DMS53 (cell line): ENCODE measurements around the gene KCNC1.

Source experiments
- DNase-seq: peaks from one replicate; lab custom pipeline; 2025; lab: John Stamatoyannopoulos, UW

KCNC1 gene

GRCh38 chr11:17734418-17734911 is at the start of gene KCNC1:
TSS of gene KCNC1 (plus strand) at chr11:17734781. CDS start at chr11:17736003, 1,222 bp downstream.
- DNase-seq, result peak; percentile 88

- no peak for DNase-seq
Measured at GRCh38 chr11:17686231-17686980, 48.2 kb upstream of the KCNC1 start.

- DNase-seq, result no peak
Measured at GRCh38 chr11:17687946-17688670, 46.5 kb upstream of the KCNC1 start.

DNA sequence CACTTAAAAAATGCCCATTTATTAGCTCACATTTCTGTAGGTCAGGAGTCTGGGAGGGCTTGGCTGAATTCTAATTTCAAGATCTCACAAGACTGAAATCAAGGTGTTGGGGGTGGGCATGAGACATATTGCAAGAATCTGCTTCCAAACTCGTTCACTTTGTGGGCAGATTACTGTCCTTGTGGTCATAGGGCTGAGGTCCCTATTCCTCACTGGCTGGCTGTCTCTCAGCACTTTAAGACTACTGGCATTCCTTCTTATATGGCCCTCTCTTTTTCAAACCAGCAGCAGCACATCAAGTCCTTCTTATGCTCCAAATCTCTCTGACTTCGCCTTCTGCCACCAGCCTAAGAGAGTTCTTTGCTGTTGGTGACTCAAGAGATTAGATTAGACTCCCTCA is 43.0 kb upstream of the KCNC1 start:
- DNase-seq, result no peak

GRCh38 chr11:17691976-17692375 is 42.6 kb upstream of the KCNC1 start:
- DNase-seq, result no peak

- no peak for DNase-seq
Measured at GRCh38 chr11:17692931-17693330, 41.6 kb upstream of the KCNC1 start.

- DNase-seq, result no peak
Measured at GRCh38 chr11:17693531-17693930, 41.0 kb upstream of the KCNC1 start.

DNA sequence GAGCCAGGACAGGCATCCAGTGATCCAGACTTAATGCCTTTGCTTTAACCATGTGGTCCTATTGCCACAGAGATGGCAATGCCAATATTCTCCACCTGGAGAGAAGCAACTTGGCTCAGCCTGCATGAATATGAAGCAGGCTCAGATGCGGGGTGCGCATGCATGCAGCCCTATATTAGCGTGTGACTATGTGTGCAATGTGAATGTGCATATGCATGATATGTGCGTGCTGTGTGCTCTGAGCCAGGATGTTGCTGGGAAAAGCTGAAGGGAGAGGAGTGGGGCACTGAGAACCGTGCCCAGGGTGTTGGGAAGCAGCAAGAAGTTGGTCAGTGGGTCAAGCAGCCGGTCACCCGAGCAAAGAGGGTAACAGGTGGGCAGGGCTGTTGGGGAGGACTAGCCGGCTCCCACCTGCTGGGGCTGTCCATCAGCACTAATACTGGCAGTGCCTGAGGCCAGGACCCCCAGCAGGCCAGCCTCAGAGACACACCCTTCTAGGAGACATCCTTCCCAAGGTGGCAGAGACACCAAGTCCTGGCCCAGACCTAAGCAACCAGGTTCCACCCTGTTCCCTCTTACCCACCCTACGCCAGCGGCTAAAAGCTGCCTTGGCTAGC is 40.0 kb upstream of the KCNC1 start:
- no peak for DNase-seq

- peak; percentile 53 for DNase-seq
Measured at GRCh38 chr11:17695454-17696441, 38.8 kb upstream of the KCNC1 start.

- no peak for DNase-seq
Measured at GRCh38 chr11:17696741-17697140, 37.8 kb upstream of the KCNC1 start.

DNA sequence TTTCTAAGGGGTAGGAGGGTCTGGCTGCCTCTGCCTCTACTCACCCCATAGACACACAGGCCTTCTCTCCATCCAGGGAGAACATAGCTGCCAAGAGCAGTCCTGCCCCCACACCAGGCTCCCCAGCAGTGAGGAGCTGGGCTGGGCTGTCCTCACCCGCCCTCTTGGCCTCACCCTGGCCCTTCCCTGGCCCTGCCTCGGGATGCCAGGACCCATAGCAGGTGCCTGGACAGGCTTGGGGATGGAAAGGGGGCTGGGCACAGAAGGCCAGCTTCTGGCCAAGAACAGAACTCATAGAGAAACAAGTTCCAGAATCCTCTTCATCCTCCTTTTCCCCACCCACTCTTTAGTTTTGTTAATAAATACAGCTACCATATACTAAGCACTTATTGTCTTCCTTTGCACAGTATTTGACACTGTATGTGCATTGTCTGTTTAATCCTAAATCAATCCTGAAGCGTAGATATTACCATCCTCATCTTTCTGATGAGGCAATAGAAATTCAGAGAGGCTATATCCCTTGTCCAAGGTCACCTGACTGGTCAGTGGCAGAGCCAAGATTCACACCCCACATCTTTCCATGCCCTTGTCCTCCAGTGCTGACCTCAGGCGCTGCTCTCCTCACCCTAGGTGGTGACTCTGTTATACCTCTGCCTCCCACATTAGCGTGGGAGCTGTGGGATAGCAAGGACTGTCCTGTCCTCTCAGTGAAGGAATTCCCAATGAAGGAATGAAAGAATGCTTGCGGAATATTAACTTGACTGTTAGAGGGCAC is 37.2 kb upstream of the KCNC1 start:
- DNase-seq, result no peak

- peak; percentile 36 for DNase-seq
Measured at GRCh38 chr11:17699147-17700114, 35.1 kb upstream of the KCNC1 start.

DNA sequence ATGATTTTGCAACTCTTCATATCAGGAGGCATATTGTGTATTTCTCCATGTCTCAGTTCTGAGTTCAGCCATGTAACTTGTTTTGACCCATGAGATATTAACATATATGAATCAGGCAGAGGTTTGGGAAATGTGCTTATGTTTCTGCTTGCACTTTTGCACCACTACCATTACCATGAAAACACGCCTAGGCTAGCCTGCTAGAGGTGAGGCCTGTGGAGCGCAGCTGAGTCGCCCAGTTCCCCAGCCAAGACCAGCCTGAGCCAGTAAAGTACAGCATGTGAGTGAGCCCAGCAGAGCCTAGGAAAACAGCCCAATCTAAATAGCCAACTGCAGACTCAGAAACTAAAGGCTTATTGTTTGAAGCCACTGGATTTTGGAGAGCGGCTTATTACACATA is 33.6 kb upstream of the KCNC1 start:
- DNase-seq, result no peak

DNA sequence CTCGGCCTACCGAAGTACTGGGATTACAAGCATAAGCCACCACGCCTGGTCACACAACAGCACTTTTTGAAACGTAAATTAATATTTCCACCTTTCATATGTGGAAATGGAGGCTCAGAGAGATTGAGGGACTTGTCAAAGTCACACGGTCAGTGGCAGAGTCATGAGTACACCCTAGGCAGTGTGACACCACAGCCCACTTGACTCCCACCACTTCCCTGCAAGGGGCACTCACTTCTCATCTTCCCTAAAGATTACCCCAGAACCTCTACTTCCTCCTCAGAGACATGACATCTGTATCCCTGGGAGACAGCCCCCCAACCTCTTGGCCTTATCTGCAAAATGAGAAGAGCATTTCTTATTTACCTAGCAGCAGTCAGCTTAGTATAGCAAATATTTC is 31.7 kb upstream of the KCNC1 start:
- DNase-seq, result no peak

DNA sequence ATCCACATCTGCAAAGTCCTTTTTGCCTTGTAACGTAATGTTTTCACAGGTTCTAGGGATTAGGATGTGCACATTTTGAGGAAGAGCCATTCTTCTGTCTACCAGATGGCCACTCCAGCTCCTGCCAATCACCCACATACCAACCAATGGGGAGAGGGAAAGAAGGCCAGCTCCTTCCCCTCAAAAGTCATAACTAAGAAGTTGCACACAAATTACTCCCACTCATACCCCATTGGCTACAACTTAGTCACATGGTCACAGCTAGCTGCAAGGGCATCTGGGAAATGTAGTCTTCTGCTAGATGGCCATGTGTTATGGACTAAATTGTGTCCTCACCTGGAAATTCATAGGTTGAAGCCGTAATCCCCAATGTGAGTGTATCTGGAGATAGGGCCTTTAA is 30.6 kb upstream of the KCNC1 start:
- peak; percentile 34 for DNase-seq

- DNase-seq, result no peak
Measured at GRCh38 chr11:17707830-17708229, 26.8 kb upstream of the KCNC1 start.

DNA sequence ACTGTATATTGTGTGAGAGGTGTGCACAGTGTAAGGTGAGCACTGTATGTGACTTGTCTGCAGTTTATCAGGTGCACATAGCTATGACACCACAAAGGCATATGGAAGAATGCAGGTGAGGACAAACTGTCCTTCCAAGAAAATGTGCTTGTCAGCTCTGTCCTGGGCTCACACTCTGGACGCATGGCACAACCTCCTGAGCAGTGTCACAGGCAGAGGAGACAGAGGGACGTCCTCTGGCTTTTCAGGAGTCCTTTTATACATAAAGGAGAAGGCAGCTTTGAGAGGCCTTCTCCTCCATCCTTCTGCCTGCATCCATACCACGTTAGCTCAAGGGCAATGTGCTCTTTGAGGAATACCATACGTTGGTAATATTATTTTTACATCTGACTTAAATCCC is 22.7 kb upstream of the KCNC1 start:
- DNase-seq, result no peak

DNA sequence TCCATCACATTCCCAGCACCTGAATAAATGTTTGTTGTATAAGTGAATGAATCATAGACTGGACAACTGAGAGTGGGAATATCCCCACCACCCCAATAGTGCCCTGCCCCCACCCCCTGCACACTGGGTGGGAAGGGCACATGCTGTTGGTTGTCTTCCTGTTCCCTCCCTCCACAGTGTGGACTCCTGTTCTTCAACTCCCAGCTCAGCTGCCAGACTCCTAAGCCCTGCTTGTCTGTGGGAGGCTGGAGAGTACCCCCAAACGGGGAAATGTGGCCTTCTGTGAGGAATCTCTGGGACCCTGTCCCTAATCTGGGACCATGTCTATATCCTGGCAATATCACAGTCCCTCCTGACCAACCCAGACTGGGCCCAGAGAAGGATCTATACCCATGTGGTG is 20.7 kb upstream of the KCNC1 start:
- no peak for DNase-seq

GRCh38 chr11:17714356-17714854 is 20.2 kb upstream of the KCNC1 start:
- DNase-seq, result no peak

GRCh38 chr11:17714870-17715269 is 19.7 kb upstream of the KCNC1 start:
- no peak for DNase-seq
